B cell (primary cell): ENCODE data around the gene DNHD1. TPM values are rescaled to one million over a fixed set of nuclear protein-coding genes. Genes with fewer than 3 reads are reported as not detected.

ENCODE experiments used
- ATAC-seq: fragments of 200-7000 bp; cut with Tn5 transposase; one replicate; pipeline ENCODE4 v1.10.0; 2021; ENCODE audit warnings: low read depth, mild to moderate bottlenecking, moderate number of reproducible peaks, moderate library complexity
- CTCF ChIA-PET: fragments of 350-600 bp; sonication (Branson Sonifier 250); formaldehyde crosslinking; loops from one replicate; lab custom pipeline; 2021; ENCODE audit warnings: antibody characterized with exemption, inconsistent platforms; lab: Charles Lee
- POLR2A ChIA-PET: fragments of 350-600 bp; sonication (Branson Sonifier 250); formaldehyde crosslinking; loops from one replicate; lab custom pipeline; 2021; ENCODE audit warnings: antibody characterized with exemption; lab: Charles Lee
- DNase-seq: peaks from one replicate; pipeline ENCODE4 v3.0.0; 2013
- H2AFZ ChIP-seq: 2 replicates; pipeline ENCODE4 v1.6.1; 2012; ENCODE audit warnings: mild to moderate bottlenecking, low read depth, low read length; ENCODE audit not compliant: insufficient read depth, poor library complexity, severe bottlenecking
- H3K27ac ChIP-seq, 2 donors: 1 replicate in 1 of 2; 2 replicates in 1 of 2; pipeline ENCODE4 v1.5.1; 2012 to 2013; ENCODE audit warnings: low read length in 2 of 2, mild to moderate bottlenecking in 2 of 2, moderate library complexity in 1 of 2
- H3K27me3 ChIP-seq, 4 experiments: fragments of 200-600 bp in 1 of 4; sonication (generic) in 1 of 4; replicated peaks in 1 of 4; 1 replicate in 2 of 4; 2 replicates in 2 of 4; pipeline versions ENCODE4 v1.6.1 to v1.7.0; 2013 to 2016; ENCODE audit warnings: low read length in 3 of 4, mild to moderate bottlenecking in 2 of 4, mixed read lengths in 1 of 4, moderate library complexity in 1 of 4; ENCODE audit not compliant: insufficient read depth in 4 of 4, control insufficient read depth in 3 of 4; ENCODE audit errors: control extremely low read depth in 1 of 4
- H3K36me3 ChIP-seq, 2 experiments: replicated peaks in 1 of 2; 1 replicate in 1 of 2; 2 replicates in 1 of 2; pipeline versions ENCODE4 v1.6.1 to v1.7.1; 2013; ENCODE audit warnings: low read length in 1 of 2; ENCODE audit not compliant: insufficient read depth in 2 of 2, control insufficient read depth in 1 of 2; ENCODE audit errors: control extremely low read depth in 1 of 2, extremely low read depth in 1 of 2
- H3K4me1 ChIP-seq, 2 donors: fragments of 200-600 bp in 1 of 2; sonication (generic) in 1 of 2; 1 replicate in 1 of 2; 2 replicates in 1 of 2; pipeline versions ENCODE4 v1.5.1 to v1.6.1; 2013 to 2017; ENCODE audit warnings: low read length in 2 of 2; ENCODE audit not compliant: control insufficient read depth in 2 of 2, insufficient read depth in 2 of 2
- H3K4me2 ChIP-seq: replicated peaks from 2 replicates; pipeline ENCODE3; 2012; ENCODE audit warnings: mild to moderate bottlenecking, low read depth, low read length; ENCODE audit not compliant: poor library complexity, severe bottlenecking
- H3K4me3 ChIP-seq, 5 experiments: fragments of 200-600 bp in 1 of 5; sonication (generic) in 1 of 5; 1 replicate in 3 of 5; 2 replicates in 2 of 5; pipeline versions ENCODE4 v1.5.1 to v1.7.0; 2011 to 2016; ENCODE audit warnings: low read length in 4 of 5, mild to moderate bottlenecking in 4 of 5, low read depth in 2 of 5, control low read depth in 1 of 5, moderate library complexity in 1 of 5; ENCODE audit not compliant: insufficient read depth in 1 of 5; ENCODE audit errors: control extremely low read depth in 1 of 5, extremely low read depth in 1 of 5
- H3K79me2 ChIP-seq: fragments of 200-600 bp; sonication (generic); one replicate; pipeline ENCODE4 v1.6.0; 2016; ENCODE audit warnings: low read length; ENCODE audit not compliant: control insufficient read depth, insufficient read depth
- H3K9ac ChIP-seq: fragments of 200-600 bp; sonication (generic); 2 replicates; pipeline ENCODE4 v1.6.1; 2017; ENCODE audit warnings: mild to moderate bottlenecking, low read length, moderate library complexity
- H3K9me3 ChIP-seq, 3 donors: one replicate each; pipeline versions ENCODE4 v1.6.1 to v1.7.1; 2013; ENCODE audit warnings: low read length in 2 of 3; ENCODE audit not compliant: control insufficient read depth in 2 of 3, insufficient read depth in 1 of 3; ENCODE audit errors: control extremely low read depth in 1 of 3
- H4K20me1 ChIP-seq: 2 replicates; pipeline ENCODE4 v1.6.0; 2012; ENCODE audit warnings: mild to moderate bottlenecking, low read length; ENCODE audit not compliant: insufficient read depth, control insufficient read depth, poor library complexity, severe bottlenecking
- H3K27ac Mint-ChIP-seq: one replicate; pipeline ENCODE4 v1.8.0; 2021; ENCODE audit warnings: mixed read lengths
- H3K27me3 Mint-ChIP-seq: one replicate; pipeline ENCODE4 v1.8.0; 2021; ENCODE audit warnings: mixed read lengths
- H3K4me1 Mint-ChIP-seq: one replicate; pipeline ENCODE4 v1.8.0; 2021; ENCODE audit warnings: mixed read lengths
- H3K4me3 Mint-ChIP-seq: one replicate; pipeline ENCODE4 v1.8.0; 2021; ENCODE audit warnings: mixed read lengths
- H3K9me3 Mint-ChIP-seq: one replicate; pipeline ENCODE4 v1.8.0; 2022; ENCODE audit warnings: mixed read lengths; ENCODE audit not compliant: insufficient read depth
- EZH2 ChIP-seq: IDR thresholded peaks from 2 replicates; pipeline ENCODE4 v1.6.1; 2012; ENCODE audit warnings: borderline replicate concordance, low read depth, mild to moderate bottlenecking, moderate library complexity, low read length; ENCODE audit not compliant: insufficient read depth, poor library complexity, severe bottlenecking
- WGBS: methylation state at CpG from one replicate; pipeline ENCODE4 v1.1.5; 2013; ENCODE audit warnings: missing lambda C conversion rate; ENCODE audit not compliant: insufficient coverage; 5-methylcytosine and 5-hydroxymethylcytosine counted together
- intact Hi-C: fragments of 100-400 bp; cut with micrococcal nuclease; formaldehyde crosslinking; loops from one replicate; pipeline ENCODE4 v1.10.0; 2022
- polyA plus RNA-seq: library from polyadenylated mRNA; depleted of rRNA; stranded (reverse); fragments of >200 nt; gene quantifications from 2 replicates; pipeline ENCODE4 v1.2.3, GENCODE V29; 2012
- total RNA-seq, 2 donors: library from RNA; stranded (reverse); fragments of 120-200 nt in 1 of 2; gene quantifications; 1 replicate in 1 of 2; 2 replicates in 1 of 2; pipeline versions ENCODE4 v1.2.3 to v1.2.4, GENCODE V29; 2013 to 2022
- TF ChIP-seq, protein P1 (sequence below): fragments of 200-600 bp; IDR thresholded peaks from one replicate; pipeline ENCODE4 v1.8.0; 2022; ENCODE audit warnings: antibody characterized with exemption, mild to moderate bottlenecking

The DNHD1 gene
- total and polyA plus RNA-seq, 2 donors (not counting 1 experiment from before 2014, with no cell fraction given): 53.9 to 58.2 TPM

- Histone ChIP-seq H3K79me2 (no peaks in the 10 kb centered on the region), H2AFZ (no peak overlapping the region), H3K9ac (no peak overlapping the region), H3K9me3 (no peaks in the 10 kb centered on the region), H3K4me2 (no peak overlapping the region), H3K4me3 (no peak overlapping the region), H3K27ac (no peak overlapping the region), H4K20me1 (no peaks in the 10 kb centered on the region), H3K27me3 (peaks cover 0 to 5% (median 0%) of the 10 kb centered on the region in 4 experiments), H3K36me3 (peaks cover 0 to 3% of the 10 kb centered on the region in 2 experiments), H3K4me1 (peaks cover 8 to 17% of the 10 kb centered on the region in 2 donors)
- Mint-ChIP-seq H3K4me1 (peaks cover 19% of the 10 kb centered on the region), H3K9me3 (no peaks in the 10 kb centered on the region), H3K27ac (no peak overlapping the region), H3K27me3 (no peaks in the 10 kb centered on the region), H3K4me3 (no peak overlapping the region)
- CTCF ChIA-PET: interaction anchor here (1.4 to 1.7 kb wide), 2 partner anchors 26 to 91 kb away, joined by 4 to 5 read pairs; no protein-coding TSS in a partner anchor
- no CpG with 5 or more reads among the region's 1 CpG for whole genome bisulfite sequencing
- ATAC-seq (no peak), DNase-seq (no peak)
- intact Hi-C loops: no loop called here
- POLR2A ChIA-PET: no interaction called here
- TF ChIP-seq, protein P1, sequence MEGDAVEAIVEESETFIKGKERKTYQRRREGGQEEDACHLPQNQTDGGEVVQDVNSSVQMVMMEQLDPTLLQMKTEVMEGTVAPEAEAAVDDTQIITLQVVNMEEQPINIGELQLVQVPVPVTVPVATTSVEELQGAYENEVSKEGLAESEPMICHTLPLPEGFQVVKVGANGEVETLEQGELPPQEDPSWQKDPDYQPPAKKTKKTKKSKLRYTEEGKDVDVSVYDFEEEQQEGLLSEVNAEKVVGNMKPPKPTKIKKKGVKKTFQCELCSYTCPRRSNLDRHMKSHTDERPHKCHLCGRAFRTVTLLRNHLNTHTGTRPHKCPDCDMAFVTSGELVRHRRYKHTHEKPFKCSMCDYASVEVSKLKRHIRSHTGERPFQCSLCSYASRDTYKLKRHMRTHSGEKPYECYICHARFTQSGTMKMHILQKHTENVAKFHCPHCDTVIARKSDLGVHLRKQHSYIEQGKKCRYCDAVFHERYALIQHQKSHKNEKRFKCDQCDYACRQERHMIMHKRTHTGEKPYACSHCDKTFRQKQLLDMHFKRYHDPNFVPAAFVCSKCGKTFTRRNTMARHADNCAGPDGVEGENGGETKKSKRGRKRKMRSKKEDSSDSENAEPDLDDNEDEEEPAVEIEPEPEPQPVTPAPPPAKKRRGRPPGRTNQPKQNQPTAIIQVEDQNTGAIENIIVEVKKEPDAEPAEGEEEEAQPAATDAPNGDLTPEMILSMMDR: no peak
Measured at GRCh38 chr11:6469599-6469998, 27.5 kb upstream of the DNHD1 start.

- ChIA-PET POLR2A (interaction anchor here (0.7 to 1.0 kb wide), 2 partner anchors 83 to 145 kb away, joined by 4 read pairs; partner anchors contain the start of gene SMPD1), CTCF (interaction anchor here (0.6 to 2.8 kb wide), 5 partner anchors 12 to 210 kb away, joined by 3 to 9 read pairs (median 4); partner anchors contain the start of gene MRPL17)
- H3K27ac Mint-ChIP-seq: peak overlapping the region; percentile 63
Measured at GRCh38 chr11:6472934-6473333, 24.1 kb upstream of the DNHD1 start.

More at GRCh38 chr11:6472934-6473333, 24.1 kb upstream of the DNHD1 start:
- no peak for ATAC-seq
- H3K9ac ChIP-seq: no peak overlapping the region
- no peaks in the 10 kb centered on the region for H3K27me3 Mint-ChIP-seq
- no peak for DNase-seq
- peak overlapping the region in 1 of 5 experiments; percentile 77 for H3K4me3 ChIP-seq
- 83% methylated on average over 1 of the region's 1 CpG for WGBS
- H3K36me3 ChIP-seq: peaks cover 0 to 9% of the 10 kb centered on the region in 2 experiments
- intact Hi-C loops: loop anchor here (1.0 kb wide), 2 partner anchors 8 to 83 kb away; partner anchors contain the start of genes ARFIP2, SMPD1 and TIMM10B
- peak overlapping the region; percentile 90 for H3K4me2 ChIP-seq
- H3K4me1 ChIP-seq: peaks cover 8 to 17% of the 10 kb centered on the region in 2 donors
- H3K9me3 Mint-ChIP-seq: no peaks in the 10 kb centered on the region
- H3K27ac ChIP-seq: no peak overlapping the region
- peak overlapping the region; percentile 84 for H2AFZ ChIP-seq
- no peaks in the 10 kb centered on the region for H4K20me1 ChIP-seq
- peaks cover 0 to 5% (median 0%) of the 10 kb centered on the region in 4 experiments for H3K27me3 ChIP-seq
- TF ChIP-seq EZH2: no peak
- TF ChIP-seq, protein P1: no peak
- H3K4me1 Mint-ChIP-seq: peaks cover 19% of the 10 kb centered on the region
- H3K9me3 ChIP-seq: no peaks in the 10 kb centered on the region
- H3K79me2 ChIP-seq: no peaks in the 10 kb centered on the region
- H3K4me3 Mint-ChIP-seq: peak overlapping the region; percentile 80
